Activated CD8-positive, alpha-beta memory T cell treated with anti-CD3 and anti-CD28 coated beads for 48 hours (primary cell): ENCODE results near the gene CYTH4.
"Not testable (repeated sequence)": the region's sequence is repeated elsewhere in the genome, so short reads cannot be mapped to it uniquely, and the experiment has no call there.

ENCODE experiments used
- DNase-seq, 3 experiments: peaks; one replicate each; pipeline ENCODE4 v3.0.0-alpha.2; 2020; ENCODE audit warnings: low read depth in 2 of 3, low spot score in 2 of 3

Gene CYTH4, protein sequence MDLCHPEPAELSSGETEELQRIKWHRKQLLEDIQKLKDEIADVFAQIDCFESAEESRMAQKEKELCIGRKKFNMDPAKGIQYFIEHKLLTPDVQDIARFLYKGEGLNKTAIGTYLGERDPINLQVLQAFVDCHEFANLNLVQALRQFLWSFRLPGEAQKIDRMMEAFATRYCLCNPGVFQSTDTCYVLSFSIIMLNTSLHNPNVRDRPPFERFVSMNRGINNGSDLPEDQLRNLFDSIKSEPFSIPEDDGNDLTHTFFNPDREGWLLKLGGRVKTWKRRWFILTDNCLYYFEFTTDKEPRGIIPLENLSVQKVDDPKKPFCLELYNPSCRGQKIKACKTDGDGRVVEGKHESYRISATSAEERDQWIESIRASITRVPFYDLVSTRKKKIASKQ

DNA sequence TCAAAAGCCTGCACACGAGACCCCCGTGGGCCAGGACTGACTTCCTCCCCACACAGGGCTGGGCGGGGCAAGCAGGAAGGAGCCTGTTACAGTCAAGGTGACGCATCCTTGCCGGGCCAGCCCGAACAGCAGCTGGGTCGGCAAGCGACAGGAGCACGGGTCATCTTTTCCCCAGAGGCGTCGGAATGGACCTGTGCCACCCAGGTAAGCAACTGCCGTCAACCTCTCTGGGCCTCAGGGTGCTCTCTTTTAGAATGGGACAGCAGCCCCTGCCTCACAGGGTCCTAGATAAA lies at the start of gene CYTH4:
CYTH4 (plus strand) TSS at position 124 of the 293 bp plus-strand sequence; CDS start at position 186, 62 bp downstream.
- peak in 1 of 3 experiments; percentile 48 for DNase-seq

DNA sequence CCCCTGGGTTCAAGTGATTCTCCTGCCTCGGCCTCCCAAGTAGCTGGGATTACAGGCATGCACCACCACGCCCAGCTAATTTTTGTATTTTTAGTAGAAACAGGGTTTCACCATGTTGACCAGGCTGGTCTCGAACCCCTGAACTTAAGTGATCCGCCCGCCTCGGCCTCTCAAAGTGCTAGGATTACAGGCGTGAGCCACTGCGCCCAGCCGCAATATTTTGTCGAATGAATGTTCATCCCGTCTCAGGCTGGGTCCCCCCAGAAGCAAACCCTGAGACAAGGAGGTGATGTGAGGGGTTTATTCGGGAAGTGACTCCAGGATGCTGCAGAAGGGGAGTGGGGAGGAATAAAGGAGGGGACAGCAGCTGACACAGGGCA lies 48.9 kb upstream of the CYTH4 start:
- not testable (repeated sequence) for DNase-seq

DNA sequence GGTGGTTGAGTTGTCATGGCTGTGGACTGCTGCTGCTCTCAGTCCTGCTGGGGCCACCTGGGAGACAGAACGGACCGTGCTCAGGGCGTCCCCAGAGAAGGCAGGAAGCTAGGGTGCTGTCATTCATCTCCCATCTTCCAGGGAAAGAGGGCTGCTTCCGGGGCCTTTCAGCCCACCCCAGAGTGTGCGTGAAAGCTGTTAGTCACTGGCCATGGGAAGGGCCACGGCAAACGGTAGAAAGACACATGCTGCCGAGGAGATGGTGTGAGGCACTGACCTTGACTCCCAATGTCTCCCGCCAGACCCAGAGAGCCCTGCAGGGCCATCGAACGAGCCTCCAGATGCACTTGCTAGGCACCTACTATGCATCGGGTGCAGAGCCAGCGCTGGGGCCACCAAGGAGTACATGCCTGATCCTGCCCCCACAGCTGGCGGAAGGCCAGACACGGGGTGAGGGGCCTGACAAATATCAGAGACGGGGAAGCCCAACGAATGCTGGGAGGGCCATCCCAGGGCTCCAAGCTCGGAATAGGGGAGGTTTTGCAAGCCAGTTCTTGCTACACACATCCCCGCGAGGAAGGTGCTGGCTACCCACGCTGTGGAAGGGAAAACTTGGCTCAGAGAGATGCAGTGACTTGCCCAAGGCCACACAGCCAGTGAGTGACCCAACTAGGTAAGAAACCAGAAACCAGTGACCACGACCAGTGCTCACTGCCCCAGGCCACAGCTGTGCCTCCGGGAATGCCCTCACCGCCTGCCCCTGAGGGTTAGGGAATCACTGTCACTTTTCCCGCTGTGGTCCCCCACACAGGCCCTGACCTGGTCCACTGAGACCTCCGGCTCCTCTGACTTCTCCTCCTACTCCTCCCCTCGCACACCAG lies 48.3 kb upstream of the CYTH4 start:
- no peak for DNase-seq

DNA sequence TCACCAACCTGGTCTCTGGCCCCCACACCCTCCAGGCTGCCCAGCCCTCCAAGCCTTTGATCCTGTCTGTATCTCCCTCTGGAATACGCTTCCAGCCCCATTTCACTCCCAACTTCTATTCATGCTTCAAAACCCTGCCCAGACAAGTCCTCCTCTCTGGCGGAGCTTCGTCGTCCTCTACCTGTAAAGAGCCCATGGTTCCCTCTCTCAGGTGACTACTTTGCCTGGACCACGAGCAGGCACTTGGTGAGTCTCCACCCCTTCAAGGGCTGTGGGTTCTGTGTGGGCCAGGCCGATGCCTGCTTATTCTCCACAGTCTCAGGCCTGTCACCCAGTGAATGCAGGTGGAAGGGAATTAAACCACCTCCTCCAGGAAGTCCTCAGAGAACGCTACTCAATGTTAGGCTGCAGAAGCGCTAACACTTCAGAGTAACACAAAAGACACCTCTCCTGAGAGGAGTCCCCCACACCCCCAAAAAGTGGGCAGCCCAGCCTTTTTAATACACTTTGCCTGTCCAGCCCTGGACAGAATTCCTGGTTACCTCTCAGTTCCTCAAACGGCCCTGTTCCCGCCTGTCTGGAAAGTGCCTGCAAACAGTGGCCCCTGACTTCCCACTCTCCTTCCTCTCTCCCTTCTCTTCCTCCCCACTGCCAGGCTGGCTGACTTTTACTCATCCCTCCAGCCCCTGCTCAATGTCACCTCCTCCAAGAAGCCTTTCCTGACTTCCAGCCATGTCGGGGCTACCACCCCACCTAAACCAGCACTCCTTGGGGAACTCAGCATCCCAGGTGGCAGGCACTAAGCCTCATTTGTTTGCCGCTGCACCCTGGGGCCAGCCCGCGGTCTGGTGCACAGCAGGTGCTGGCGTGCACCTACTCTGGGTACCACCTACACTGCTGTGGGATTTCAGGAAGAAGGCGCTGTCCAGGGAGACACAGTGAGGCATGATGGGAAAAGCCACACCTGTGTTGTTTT lies 47.3 kb upstream of the CYTH4 start:
- no peak for DNase-seq

DNA sequence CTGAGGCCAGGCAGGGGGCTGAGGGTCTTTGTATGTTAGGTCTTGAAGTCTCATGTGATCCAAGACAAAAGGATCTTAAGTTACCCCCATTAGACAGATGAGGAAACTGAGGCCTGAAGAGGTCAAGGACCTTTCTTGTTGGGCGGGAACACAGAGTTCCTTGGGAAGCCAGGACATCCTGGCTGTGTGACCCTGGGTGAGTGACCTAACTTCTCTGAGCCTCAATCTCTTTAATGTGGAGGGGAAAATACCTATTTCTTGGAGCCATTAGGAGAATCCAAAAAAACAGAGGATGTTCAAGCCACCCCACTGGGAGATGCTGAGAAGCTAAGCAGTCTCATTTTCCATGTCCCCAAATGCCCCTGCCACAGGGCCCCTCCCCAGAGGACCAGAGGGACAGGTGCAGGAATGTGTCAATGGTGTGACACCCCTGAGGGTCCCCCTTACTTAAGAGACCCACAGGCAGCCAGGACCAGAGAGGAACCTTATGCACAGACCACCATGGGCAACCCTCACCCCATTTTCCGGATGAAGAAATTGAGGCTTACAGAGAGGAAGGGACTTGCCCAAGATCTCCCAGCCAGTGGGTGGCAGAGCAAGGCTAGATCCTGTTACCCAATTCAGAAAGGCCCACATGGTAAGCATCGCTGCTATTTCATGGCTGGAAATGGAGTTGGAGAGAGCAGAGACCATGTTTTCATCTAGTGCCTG lies 46.3 kb upstream of the CYTH4 start:
- no peak for DNase-seq

DNA sequence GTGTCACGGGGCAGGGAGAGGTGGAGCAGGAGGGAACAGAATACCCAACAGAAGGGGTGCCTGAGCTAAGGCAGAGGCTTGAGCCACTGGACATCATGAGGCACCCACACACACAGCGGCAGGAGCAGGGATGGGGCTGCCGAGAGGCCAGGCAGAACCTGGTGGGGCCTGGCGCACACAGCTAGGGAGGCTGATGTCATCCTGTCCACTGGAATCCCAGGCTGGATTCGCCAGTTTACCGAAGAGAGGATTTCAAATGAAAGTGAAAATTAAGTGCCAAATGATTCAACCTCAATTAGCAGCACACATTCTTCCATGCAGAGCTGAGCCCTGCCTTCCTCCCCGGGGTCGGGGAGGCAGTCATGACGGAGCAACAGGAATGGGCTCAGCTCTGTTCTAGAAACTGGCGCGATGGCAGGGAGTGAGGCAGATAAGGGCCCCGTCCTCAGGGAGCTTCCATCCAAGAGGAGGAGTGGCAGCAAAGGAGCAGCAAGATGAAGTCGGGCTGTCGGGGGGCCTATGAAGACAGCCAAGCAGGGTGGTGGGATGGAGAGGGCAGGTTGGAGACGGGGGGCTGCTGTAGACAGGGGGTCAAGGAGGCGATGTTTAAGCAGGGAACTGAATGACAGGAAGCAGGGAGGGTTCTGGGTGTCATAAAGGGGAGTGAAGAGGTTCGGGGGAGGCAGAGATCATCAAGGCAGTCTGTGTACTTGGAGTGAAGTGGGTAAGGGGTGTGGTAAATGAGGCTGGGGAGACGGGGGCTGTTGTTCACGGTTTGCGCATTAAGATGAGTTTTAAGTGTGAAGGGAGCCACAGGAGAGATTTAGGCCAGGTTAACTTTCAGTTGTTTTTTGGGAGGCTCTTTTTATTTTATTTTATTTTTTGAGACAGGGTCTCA lies 44.7 kb upstream of the CYTH4 start:
- DNase-seq, result no peak

DNA sequence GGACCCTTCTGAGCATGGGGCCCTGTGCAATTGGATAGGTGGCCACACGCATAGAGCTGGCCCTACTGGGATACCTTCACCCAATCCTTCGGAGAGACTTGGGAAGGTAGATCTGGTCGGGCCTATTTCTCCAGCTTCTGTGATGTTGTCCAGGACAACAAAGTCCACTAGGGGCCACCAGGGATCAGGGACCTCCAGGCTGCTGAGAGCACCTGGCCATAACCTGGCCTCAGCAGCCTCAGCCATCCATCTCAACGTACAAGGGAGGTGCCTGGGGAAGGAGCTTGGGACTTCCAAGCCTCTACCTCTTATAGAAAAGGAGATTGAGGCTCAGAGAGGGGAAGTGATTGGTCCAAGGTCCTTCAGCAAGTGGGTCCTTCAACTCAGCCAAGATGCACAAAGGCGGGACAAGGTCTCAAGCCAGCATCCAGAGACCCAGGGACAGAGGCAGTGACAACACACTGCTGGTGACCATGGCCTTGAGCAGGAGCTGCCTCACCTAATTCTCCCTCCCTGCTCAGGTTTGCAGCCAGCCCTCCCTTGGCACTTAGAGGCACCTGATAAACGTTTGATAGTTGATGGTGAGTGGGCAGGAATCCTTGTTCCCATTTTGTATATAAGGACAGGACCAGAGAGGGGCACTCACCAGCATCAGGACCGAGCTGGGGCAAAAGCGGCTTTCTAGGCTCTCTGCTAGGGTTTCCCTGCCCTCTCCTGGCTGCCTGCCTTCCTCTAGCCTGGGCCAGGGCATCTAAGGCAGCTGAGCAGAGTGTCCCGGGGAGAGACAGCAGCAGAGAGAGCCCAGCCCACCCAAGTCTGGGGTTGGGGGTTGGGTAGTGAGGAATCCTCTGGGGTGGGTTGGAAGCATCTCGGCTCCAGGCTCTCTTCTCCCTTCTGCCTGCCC lies 42.7 kb upstream of the CYTH4 start:
- no peak for DNase-seq

DNA sequence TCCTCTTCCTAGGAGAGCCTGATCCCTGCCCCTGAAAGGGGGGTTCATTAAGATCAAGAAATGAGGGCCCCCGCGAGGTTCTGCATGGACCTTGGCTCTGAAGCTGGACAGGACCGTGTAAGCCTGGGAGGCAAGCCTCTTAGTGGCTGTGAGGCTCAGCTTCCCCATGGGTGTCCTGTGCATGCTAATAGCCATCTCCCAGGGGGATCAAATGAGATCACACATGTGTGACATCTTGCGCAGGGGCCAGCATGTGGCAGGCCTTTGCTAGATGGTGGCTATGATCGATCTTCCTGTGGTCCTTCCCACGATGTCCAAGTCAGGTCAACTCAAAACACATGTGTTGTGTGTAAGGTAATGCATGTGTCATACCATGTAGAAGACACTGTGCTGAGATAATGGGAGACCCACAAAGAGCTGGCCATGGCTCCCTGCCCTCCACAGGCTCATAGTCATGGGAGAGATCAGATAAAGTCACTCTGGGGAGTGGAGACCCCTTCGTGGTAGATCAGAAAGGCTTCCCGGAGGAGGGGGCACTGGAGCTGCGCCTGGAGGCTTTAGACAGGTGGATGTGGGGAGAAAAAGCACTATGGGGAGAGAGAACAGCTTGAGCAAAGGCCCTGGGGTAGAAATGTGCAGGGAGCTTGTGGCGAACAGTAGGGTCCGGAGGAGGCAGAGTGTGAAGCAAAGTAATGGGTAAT lies 41.9 kb upstream of the CYTH4 start:
- DNase-seq, result no peak

DNA sequence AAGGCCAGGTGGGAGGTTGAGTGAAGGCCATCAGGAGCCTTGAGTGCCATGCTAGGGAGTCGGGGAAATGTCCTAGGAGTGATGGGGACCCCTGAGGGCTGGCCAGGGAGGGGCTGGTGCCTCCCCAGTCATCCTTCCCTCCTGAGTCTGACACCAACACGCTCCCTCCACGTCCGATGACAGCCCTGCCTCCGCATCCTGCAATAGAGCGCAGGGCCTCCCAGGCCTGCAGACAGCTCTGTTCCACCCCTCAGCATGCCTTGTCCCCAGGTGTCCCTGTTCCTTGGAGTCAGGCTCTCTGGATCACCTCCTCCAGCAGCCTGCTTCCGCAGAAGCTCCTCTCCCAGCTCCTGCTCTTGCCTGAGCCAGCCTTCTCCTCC lies 41.4 kb upstream of the CYTH4 start:
- DNase-seq, result no peak

DNA sequence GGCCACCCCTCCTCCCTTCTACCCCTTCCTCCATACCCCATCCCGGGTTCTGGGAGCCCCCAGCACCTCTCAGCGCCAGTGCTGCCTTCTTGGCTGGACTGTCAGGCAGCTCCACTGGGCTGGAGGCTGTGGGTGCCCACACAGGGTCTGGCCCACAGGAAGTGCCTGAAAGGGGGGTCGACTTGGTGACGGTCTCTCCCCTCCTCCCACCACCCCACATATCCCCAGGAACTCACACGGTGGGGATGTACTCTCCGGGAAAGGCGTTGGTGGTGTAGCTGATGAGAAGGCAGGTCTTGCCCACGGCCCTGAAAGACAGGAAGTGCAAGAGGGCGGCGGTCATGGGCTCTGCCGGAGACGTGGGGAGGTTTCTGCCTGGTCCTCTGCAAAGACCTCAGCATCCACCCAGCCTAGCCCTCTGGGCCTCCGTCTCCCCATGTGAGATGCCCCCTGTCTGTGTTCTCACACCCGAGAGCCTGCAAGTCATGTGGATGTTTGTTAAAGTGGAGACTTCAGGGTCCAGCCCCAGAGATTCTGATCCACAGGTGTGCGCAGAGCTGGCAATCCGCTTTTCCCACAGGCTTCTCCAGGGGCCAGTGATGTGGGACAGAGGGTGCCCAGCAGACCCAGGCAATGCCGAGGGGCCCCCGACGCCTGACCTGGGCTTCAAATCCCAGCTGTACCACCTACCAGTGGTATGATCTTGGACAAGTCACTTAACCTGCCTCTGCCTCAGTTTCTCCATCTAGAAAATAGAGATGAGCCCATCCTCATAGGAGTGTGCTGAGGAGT lies 40.8 kb upstream of the CYTH4 start:
- DNase-seq, result no peak

DNA sequence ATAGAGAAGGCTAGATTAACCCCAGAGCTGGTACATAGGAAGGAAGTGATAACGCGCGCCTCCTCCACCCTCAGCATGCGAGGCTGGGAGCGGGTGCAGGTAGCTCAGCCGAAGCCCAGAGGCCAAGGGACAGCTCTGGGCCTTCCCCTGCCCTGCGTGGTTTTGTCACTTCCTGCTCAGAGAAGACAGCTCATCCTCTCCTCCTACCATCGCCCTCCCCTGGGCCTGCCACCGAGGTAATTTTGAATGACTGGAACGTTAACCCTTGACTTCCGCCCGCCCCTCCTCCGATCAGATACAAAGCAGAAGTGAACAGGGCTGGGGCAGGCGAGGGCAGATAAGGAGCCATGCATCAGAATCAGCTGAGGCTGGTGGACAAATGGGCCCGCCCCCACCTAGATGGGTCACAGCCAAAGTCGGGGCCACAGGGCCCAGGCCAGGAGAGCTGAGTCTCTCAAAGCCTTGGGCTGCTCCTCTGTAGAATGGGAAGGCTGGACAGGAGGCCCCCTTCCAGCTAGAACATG lies 39.9 kb upstream of the CYTH4 start:
- peak in 2 of 3 experiments; percentile 66 to 77 for DNase-seq

DNA sequence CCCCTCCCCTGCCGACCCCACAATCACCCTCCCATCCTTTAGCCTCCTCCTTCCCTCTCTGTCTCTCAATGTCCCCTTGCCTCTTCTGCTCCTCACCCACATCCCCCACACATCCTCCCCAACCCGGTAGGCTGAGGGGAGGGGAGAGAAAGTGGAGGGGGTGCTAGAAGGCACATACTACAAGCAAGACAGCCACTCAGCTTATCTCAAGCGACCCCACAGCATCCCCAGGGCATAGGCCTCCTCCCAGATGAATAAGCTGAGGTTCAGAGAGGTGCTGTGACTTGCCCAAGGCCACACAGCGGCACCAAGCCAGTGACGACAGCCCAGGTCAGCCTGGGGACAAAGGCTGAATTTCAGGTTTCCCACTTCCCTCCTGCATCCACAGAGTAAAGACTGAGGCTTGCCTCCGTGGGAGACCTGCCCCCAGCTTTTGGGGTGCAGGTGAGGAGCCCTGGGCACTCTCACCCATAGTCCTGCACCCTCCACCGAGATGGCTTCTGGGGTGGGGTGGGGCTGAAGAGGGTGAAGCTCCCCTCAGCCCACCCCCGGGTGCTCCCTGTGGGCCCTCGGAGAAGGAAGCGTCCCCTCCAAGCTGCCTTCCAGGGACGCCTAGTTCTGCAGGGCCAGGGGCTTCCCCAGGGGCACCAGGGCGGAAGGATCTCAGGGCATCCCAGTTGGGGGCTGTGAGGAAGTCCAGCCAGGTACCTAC lies 38.8 kb upstream of the CYTH4 start:
- no peak for DNase-seq

DNA sequence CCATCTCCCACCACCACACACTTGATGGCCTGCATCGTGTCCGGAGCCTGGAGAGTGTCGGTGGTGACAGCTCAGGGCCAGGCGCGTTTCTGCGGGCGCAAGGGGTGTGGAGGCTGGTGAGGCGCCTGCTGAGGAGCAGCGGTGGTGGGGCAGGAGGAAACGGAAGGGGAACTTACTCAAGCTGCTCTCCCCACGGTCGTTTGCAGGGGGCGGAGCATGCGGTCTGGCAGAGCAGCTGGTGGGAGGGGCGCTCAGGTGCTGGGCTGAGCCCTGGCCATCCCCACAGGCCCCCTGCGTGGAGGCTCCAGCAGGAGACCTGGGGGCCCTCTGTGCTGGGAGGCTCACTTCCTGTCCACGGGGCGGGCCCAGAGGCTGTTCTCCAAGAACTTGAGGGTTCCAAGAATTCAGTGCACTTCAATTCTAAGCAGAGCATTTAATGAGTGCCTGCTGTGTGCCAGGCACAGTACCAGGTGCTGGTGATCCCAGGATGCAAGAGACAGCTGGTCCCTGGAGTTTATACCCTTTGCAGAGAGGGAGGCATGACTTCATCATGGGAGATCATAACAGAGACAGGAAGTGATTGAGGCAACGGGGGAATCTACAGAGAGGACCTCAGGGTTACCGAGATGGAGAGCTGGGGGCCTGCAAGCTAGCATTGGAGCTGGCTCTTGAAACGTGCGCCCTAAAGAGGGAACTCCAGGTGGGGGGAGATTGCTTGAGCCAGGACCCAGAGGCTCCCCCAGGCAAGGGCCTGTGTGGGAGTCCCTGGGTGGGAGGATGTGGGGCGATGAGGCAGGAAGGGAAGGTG lies 38.0 kb upstream of the CYTH4 start, which contains the start of gene RAC2:
RAC2 (minus strand) TSS at position 156 of the 808 bp plus-strand sequence; CDS start at position 35, 121 bp downstream.
- peak in 2 of 3 experiments; percentile 69 to 87 for DNase-seq

DNA sequence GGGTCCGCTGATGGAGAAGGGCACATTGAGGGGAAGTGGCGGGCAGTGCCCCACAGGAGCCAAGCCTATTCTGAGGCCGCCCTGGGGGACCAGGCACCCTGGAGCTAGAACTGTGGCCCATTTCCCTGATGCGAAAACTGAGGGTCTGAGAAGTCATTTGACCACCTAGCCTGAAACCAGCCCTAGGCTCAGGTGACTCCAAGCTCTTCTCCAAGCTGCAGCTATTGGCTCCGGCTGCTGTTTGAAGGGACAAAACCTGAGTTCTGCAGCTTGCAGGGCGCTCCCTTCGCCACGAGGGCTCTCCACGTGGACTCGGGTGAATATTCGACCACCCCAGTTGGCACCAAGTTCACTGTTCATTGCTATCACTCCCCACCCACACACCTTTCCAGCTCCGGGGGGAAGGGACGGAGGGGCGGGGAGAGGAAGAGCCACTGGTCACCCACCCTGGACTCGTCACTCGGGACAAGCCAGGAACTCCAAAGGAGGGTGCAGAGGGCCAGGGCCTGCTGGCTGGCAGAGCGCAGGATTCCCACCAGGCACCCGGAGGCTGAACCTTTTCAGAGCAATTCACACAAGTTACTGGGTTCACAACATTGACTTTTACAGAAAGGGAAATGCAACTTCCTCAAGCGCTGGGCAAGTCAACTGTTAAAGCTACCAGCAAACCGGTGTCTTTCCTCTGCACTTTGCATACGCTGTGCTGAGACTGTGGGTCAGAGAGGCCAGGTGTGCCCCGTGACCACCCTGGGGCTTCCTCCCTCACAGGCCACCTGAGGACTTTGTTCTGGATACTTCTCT lies 37.2 kb upstream of the CYTH4 start:
- DNase-seq, result no peak
